Tongue (tissue), 2 donors: Measurements from ENCODE around the gene LRRC26. TPM values are rescaled to one million over a fixed set of nuclear protein-coding genes. Genes with fewer than 3 reads are reported as not detected.

ENCODE experiments used
- DNase-seq: peaks from one replicate; pipeline ENCODE4 v3.0.0-alpha.2; 2015
- total RNA-seq: library from RNA; depleted of rRNA; stranded (reverse); fragments of >200 nt; gene quantifications from one replicate; pipeline ENCODE4 v1.2.3, GENCODE V29; 2014

The LRRC26 gene
- total RNA-seq, 1 donor from 2014 or later, result 18.9 TPM

DNA sequence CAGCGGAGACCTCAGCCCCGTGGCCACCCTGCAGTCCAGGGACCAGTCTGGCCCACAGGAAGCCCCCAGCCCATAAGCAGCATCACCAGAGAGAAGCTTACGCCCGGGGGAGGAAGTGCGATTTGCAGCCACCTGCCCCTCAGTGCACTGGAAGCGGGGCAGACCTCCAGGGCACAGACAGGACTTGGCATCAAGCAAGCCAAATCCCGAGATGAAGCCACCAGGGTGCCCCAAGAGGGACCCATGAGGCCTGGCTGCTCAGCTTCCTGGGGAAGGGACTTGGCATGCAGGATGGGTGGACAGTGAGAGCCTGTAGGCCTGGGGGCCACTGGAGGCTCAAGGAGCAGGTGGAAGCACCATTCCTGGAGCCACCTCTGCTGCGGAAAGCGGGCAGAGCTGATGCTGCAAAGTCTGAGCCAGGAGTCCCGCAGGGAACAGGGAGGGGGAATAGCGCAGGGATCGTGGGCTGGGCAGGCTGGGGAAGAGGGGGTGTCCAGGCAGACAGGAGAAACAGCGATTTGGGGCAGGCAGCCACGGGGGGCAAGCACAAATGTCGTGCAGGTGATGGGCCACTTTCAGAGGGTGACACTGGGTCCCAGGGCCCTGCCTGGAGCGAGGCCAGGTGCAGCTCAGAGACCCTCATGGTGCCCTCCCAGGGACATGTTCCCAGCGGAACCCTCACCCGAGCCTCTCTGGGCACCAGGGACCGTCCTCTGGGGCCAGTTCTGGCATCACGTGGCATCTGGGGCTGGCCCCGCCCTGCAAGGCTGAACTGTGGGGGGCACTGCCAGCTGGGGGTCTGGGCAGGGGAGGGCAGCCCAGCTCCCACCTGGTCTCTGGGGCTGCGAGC lies 3.2 kb downstream of the LRRC26 start:
- no peak for DNase-seq

DNA sequence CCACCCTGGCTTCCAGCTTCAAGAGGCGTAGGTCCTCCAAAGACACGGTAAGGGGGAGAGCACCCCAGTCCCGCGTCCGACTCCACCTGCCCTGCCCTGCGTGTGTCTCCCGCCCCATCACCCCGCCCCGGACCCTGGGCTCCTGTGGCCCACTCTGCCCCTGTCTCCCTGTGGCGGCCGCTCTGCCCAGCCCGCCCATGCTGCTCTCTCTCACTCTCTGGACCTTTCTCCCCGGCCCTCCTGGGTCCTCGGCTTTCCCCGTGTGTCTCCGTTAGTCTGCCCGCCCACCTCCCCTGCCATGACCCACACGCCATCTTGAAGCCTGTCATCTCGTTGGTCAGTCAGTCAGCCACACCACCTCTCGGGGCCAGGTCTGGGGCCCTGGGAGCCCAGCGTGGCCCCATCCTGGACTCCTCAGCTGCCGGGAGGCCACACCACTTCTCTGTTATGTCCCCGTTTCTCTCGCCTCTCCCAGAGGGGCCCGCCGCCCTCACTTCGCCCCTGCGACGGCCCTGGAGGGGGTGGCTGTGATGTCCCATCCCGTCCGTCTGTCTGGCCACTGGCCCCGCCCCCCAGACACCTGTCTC lies 4.5 kb downstream of the LRRC26 start:
- DNase-seq, result no peak

DNA sequence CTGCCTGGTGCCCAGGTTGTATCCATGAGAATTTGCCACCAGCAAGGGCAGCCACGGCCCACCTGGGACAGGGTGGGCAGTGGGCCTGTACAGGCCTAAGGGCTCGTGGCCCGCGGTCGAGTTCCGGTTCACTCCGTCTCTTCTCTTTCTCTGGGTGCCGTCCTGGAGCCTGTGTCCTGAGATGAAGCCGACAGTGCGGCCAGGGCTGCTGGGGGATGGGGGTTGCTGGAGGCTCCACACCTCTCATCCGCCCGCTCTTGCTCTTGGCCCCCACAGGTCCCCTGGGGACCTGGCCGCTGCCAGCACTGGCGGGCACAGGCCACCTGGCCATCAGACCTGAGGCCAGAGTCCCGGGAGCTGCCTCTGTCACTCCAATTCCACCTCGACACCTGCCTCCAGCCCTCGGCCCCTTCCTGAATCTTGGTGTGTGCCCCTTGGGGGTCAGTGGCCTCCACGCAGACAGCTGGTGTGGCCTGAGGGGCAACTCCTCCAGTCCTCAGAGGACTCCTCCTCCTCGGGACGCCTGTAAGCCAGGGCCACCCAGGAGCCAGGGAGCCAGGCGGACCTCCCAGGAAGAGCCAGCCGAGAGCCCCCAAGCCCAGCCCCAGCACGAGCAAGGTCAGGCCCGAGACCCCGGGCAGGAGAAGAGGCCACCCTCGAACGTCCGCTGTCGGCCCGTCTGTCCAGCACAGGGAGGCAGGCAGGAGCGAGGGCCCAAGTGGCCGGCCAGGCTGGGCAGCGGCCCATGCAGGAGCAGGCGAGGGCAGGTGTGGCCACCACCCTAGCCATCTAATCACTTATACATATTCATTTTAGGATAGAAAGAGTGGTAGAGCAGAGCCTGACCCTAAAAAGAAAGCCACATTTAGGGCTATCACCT lies 5.2 kb downstream of the LRRC26 start:
- DNase-seq, result no peak

DNA sequence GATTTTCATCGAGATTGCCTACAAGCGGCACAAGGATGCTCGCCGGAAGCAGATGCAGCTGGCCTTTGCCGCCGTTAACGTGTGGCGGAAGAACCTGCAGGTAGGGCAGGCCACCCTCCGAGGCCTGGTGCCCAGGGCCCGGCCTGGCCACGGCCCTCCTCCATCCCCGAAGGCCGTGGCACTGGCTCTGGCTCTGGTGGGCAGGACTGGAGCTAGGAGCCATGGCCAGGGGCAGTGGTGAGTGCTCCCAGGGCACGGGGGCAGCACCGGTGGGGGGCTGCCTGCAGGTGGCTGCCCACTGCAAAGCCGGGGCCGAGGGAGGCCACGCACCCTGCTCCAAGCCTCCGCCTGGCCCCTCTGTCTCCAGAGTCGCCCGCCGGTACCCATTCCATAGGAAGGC lies 6.0 kb downstream of the LRRC26 start:
- no peak for DNase-seq

DNA sequence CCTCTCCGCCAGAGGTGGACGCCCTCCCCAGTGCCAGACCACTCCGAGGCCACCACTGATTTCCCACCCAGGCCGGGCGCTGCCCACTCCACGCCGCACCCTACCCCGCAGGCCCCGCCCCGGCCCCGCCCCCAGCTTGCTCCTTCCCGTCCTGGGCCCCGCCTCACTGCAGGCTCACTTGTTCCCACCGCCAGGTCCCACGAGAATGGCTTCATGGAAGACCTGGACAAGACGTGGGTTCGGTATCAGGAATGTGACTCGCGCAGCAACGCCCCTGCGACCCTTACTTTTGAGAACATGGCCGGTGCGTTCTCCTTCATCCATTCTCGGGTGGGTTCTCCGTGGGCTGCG lies 6.5 kb downstream of the LRRC26 start:
- no peak for DNase-seq

DNA sequence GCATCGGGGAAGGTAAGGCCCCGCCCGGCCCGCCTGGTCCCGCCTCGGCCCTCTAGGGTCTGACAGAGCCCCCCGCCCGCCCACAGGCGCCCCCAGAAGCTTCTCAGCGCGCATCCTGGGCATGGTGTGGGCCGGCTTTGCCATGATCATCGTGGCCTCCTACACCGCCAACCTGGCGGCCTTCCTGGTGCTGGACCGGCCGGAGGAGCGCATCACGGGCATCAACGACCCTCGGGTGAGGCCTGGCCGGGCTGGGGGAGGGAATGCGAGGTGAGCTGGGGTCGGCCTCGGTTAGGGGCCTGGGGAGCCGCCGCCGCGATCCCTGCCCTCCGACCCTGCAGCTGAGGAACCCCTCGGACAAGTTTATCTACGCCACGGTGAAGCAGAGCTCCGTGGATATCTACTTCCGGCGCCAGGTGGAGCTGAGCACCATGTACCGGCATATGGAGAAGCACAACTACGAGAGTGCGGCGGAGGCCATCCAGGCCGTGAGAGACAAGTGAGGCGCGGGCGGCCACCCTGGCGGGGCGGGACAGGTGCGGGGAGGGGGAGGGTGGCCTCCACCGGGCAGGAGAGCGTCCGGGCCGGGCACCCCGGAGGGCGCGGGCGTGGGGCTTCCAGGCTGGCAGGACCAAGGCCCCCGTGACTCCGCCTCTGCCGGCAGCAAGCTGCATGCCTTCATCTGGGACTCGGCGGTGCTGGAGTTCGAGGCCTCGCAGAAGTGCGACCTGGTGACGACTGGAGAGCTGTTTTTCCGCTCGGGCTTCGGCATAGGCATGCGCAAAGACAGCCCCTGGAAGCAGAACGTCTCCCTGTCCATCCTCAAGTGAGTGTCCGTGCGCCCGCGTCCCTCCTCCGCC lies 7.1 kb downstream of the LRRC26 start:
- DNase-seq, result no peak

DNA sequence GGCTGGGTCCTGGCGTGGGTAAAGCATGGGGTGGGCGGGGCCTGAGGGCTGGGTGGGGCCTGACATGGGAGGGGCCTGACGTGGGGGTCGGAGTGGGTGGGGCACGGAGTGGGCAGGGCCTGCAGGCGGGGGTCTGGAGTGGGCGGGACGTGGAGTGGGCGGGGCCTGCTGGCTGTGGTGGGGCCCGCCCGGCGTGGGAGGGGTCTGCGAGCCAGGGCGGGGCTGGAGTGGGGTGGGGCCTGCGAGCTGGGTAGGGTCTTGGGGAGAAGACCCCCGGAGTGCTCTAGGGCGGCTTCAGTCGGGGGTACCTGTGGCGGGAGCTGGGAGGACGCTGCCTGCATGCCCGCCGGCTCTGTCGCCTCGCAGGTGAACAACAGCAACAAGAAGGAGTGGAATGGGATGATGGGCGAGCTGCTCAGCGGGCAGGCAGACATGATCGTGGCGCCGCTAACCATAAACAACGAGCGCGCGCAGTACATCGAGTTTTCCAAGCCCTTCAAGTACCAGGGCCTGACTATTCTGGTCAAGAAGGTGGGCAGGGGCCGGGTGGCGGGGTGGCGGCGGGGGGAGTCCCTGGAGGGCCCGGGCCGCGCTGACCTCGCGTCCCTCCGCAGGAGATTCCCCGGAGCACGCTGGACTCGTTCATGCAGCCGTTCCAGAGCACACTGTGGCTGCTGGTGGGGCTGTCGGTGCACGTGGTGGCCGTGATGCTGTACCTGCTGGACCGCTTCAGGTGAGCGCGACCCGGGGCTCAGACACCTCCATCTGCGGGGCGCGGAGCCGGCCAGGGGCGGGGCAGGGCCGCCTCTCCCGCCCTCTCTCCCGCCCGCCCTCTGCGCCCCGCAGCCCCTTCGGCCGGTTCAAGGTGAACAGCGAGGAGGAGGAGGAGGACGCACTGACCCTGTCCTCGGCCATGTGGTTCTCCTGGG lies 8.0 kb downstream of the LRRC26 start:
- no peak for DNase-seq

DNA sequence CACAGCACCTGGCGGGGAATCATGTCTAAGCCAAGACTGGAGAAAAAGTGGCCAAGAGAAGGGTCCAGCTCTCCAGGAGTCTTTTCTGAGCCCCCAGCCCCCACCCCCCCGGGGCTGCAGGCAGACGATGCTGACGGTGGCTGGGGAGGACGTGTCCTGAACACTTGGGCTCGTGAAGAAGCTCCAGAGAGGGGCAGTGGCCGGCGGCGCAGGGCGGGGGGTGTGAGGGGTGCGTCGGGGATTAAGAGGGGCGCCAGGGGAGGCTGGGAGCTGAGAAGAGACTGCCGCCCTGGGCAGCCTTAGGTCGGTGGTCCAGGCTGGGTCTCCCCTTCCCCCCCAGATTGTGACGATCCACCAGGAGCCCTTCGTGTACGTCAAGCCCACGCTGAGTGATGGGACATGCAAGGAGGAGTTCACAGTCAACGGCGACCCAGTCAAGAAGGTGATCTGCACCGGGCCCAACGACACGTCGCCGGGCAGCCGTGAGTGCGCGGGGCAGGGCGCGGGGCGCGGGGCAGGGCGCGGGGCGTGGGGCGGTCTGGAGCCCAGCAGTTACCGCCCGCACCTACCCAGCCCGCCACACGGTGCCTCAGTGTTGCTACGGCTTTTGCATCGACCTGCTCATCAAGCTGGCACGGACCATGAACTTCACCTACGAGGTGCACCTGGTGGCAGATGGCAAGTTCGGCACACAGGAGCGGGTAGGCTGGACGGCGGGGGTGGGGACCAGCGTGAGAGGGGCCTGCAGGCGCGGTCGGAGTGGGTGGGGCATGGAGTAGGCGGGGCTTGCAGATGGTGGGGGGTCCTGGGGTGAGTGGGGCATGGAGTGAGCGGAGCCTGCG lies 8.9 kb downstream of the LRRC26 start:
- DNase-seq, result no peak

DNA sequence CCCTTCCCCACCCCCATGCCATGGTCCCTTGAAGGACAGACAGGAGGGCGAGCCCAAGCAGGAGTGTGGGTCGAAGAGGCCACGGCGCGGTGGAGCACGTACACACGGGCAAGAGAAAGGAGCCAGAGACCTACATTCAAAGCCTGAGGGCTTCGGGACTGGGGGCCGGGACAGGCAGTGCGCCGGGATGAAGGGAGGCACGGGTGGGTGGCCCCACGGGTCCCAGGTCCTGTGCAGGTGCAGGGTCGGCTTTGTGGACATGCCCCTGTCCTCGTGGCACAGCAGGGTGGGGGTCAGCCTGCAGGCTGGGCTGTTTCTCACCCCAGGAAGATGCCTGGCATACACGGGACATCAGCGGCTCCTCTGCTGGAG lies 9.8 kb downstream of the LRRC26 start:
- DNase-seq, result no peak

DNA sequence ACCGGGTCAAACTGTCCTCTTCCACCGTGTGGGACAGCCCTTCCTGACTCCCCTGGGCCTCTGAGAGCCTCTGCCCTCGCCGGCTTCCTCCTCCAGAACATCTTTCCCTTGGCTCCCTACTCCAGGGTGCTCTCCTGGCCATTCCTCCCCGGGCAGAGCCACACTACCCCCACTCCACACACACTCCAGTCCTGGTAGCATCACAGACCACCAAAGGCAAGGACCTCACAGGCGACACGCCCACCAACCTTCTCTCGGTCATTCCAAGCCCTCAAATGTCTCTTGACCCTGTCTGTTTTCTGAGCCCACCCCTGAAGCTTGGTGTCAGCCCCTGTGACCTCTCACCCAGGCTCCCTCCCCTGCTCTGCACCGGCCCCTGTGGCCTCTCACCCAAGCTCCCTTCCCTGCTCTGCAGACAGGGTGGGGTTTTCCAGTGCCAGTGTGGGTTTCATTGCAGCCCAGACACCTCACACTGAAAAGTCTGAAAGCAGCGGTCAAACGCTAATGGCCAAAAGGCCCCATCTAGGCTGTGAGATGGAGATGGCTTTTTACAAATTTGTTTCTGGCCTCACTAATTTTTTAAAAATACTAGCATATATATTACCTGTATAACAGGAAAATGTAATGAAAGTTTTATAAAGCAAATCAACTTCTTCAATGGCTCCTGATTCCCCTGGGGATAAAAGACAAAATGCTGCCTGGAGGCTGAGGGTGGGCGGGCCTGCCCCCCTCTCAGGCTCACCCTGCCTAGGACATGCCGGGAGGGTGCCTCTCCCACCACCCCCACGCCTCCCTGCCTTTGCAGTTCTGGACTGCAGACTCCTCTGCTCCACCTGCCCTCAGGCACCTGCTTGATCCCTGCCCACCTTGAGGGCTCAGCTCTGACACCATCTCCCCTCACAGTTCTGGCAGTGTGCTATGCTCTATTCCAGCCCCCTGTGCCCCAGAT lies 10.5 kb downstream of the LRRC26 start:
- DNase-seq, result no peak

DNA sequence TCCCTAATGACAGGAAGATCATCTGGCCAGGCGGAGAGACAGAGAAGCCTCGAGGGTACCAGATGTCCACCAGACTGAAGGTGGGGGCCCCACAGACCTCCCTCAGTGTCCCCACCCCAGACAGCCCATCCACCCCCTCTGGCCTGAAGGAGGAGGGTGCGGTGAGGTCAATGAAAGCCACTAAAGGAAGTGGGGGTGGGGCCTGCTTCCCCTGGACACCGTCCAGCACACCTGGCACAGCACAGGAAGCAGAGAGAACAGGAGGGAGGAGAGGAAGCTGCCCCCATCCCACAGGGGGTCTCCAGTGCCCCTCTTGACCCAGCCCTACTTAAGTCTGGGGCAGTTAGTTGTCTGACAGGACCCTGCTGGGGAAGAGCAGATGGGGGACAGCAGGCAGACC lies 11.2 kb downstream of the LRRC26 start:
- no peak for DNase-seq

DNA sequence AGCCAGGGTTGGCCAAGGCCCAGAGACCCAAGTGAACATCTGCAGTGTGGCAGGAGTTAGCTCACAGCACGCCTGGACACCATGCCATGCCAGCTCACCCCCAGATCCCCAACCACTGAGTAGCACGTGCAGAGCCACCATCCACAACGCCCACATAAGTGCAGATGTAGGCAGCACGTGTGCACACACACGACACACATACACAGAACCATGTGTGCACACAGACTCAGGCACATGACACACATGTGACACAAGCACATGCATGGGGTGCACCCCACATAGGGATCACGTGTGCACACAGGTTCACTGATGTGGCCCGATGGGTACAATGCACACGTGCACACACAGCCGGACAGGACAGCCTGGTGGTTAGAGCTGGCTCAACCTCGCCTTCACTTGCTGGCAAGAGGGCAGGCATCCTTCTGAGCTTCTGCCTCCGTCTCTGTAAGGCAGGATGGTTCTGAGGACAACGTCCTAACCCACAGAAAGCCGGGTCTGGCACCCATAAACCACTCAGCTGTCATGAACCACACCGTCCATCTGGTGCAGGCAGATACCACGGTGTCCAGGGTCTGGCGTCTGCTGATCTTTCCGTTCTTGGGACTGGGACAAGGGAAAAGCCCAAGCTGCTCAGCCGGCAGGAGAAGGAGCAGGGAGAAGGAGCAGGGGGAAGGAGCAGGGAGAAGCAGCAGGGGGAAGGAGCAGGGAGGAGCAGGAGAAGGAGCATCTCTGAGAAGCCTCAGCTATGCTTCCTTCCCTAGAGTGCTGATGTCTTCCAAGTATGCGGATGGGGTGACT lies 12.0 kb downstream of the LRRC26 start:
- no peak for DNase-seq

DNA sequence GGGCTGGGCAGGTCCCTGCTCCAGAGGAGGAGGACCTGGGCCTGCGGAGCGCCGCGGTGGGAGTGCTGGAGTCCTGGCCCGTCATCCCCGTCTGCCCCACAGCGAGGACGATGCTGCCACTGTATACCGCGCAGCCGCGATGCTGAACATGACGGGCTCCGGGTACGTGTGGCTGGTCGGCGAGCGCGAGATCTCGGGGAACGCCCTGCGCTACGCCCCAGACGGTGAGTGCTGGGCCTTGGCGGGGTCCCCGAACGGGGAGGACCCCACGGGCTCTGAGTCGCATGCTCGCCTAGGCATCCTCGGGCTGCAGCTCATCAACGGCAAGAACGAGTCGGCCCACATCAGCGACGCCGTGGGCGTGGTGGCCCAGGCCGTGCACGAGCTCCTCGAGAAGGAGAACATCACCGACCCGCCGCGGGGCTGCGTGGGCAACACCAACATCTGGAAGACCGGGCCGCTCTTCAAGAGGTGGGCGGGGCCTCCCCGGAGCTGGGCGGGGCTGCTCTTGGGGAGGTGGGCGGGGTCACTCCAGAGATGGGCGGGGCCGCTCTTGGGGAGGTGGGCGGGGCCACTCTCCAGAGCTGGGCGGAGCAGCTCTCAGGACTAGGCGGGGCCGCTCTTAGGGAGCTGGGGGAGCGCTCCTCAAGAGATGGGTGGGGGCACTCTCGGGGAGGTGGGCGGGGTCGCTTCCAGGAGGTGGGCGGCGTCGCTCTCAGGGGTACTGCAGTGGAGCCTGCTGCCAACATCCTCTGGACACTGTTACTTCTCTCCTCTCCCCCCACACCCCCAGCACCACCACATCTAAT lies 13.1 kb downstream of the LRRC26 start:
- DNase-seq, result no peak

DNA sequence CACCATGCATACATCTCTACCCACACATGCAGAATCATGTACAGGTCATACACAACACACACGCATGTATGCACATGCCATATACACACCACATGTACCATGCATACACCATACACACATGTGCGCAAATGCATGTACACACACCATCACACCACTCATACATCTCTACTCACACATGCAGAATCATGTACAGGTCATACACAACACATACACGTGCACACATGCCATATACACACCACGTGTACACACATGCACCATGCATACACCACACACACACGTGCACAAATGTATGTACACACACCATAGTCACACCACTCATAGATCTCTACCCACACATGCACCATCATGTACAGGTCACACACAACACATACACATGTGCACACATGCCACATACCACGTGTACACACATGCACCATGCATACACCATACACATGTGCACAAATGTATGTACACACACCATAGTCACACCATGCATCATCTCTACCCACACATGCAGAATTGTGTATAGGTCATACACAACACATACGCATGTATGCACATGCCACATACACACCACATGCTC lies 16.9 kb downstream of the LRRC26 start:
- DNase-seq, result no peak

DNA sequence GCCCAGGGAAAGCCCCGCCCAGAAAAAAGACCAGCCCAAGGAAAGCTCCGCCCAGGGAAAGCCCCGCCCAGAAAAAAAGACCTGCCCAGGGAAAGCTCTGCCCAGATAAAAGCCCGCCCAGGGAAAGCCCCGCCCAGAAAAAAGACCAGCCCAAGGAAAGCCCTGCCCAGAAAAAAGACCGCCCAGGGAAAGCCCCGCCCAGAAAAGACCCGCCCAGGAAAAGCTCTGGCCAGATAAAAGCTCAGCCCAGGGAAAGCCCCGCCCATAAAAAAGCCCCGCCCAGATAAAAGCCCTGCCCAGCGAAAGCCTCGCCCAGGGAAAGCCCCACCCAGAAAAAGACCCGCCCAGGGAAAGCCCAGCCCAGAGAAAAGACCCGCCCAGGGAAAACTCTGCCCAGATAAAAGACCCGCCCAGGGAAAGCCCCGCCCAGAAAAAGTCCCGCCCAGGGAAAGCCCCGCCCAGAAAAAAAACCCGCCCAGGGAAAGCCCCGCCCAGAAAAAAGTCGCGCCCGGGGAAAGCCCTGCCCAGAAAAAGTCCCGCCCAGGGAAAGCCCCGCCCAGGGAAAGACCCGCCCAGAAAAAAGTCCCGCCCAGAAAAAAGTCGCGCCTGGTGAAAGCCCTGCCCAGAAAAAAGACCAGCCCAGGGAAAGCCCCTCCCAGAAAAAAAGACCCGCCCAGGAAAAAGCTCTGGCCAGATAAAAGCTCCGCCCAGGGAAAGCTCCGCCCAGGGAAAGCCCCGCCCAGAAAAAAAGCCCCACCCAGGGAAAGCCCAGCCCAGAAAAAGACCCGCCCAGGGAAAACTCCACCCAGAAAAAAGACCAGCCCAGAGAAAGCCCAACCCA lies 19.0 kb downstream of the LRRC26 start:
- no peak for DNase-seq
